GM10266 (cell line): ENCODE data around the gene SH2B2.
A peak's percentile ranks its signal among the peaks of the same experiment; 100 is the strongest.

Experiments
- DNase-seq: peaks from one replicate; pipeline ENCODE4 v3.0.0; 2012; ENCODE audit errors: extremely low spot score
- TF ChIP-seq, protein P1 (sequence below): IDR thresholded peaks from 2 replicates; pipeline ENCODE4 v1.5.1; 2012; ENCODE audit warnings: mild to moderate bottlenecking, low read depth; ENCODE audit not compliant: control insufficient read depth, insufficient read depth; ENCODE audit errors: missing control alignments

The SH2B2 gene

DNA sequence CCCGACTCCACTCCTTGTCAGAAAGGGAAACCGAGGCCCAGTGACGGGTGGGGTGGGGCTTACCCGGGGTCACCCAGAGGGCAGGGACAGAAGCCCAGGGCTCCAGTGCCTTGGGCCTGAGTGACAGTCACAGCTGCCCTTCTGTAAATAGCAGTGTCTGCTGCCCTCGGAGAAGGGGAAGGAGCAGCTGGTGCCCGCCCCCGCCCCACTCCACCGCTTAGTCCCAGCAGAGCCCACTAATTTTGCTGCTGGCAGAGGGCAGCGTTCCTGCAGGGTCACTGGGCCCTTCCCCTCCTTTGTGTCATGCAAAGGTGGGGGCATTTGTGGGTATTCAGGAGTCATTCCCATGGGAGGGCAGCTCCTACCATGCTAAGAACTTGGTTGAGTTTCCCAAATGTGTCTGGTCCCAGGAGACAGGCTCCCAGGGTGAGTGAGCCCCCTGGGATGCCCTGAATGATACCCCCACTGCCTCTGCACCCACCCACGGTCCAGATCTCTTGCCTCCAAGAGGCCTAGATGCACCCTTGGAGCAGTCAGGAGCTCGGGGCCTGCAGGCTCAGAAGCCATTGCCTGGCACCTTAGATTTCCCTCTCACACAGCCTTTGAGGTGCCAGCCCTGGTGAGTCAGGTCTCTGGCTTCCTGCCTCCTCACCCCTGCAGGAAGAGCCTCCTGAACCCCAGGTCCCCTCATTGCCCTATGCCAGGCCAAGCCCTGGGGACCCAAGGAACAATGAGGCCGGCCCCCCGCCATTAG, 17.2 kb downstream of the SH2B2 start:
- no peak for DNase-seq

GRCh38 chr7:102304668-102305067, 18.0 kb downstream of the SH2B2 start:
- TF ChIP-seq, protein P1, sequence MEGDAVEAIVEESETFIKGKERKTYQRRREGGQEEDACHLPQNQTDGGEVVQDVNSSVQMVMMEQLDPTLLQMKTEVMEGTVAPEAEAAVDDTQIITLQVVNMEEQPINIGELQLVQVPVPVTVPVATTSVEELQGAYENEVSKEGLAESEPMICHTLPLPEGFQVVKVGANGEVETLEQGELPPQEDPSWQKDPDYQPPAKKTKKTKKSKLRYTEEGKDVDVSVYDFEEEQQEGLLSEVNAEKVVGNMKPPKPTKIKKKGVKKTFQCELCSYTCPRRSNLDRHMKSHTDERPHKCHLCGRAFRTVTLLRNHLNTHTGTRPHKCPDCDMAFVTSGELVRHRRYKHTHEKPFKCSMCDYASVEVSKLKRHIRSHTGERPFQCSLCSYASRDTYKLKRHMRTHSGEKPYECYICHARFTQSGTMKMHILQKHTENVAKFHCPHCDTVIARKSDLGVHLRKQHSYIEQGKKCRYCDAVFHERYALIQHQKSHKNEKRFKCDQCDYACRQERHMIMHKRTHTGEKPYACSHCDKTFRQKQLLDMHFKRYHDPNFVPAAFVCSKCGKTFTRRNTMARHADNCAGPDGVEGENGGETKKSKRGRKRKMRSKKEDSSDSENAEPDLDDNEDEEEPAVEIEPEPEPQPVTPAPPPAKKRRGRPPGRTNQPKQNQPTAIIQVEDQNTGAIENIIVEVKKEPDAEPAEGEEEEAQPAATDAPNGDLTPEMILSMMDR = no peak
- no peak for DNase-seq

More for the DNA sequence above, 17.2 kb downstream of the SH2B2 start:
- TF ChIP-seq, protein P1 = no peak

DNA sequence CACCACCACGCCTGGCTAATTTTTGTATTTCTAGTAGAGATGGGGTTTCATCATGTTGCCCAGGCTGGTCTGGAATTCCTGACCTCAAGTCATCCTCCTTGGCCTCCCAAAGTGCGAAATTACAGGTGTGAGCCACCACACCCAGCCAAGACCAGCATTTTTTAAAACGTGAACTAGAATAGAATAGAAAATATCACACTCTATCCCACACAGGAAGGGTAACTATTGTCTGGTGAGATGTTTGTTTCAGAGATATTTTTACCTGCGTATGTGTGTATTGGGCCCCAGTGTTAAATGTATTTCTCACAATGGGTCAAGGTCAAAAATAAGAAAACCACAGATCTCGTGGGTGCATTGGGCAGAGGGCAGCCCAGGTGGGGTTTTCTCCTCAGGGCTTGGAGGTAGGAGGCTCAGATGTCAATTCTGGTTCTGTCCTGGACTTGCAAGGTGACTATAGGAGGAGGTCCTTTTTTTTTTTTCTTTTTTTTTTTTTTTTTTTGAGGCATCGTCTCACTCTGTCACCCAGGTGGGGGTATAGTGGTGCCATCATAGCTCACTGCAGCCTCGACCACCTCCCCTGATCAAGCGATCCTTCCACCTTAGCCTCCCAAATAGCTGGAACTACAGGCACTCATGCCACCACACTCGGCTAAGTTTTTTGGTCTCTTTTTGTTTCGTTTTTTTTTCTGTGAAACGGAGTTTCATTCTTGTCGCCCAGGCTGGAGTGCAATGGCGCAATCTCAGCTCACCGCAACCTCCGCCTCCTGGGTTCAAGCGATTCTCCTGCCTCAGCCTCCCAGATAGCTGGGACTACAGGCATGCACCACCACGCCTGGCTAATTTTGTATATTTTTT, 19.0 kb downstream of the SH2B2 start:
- TF ChIP-seq, protein P1 = no peak

DNA sequence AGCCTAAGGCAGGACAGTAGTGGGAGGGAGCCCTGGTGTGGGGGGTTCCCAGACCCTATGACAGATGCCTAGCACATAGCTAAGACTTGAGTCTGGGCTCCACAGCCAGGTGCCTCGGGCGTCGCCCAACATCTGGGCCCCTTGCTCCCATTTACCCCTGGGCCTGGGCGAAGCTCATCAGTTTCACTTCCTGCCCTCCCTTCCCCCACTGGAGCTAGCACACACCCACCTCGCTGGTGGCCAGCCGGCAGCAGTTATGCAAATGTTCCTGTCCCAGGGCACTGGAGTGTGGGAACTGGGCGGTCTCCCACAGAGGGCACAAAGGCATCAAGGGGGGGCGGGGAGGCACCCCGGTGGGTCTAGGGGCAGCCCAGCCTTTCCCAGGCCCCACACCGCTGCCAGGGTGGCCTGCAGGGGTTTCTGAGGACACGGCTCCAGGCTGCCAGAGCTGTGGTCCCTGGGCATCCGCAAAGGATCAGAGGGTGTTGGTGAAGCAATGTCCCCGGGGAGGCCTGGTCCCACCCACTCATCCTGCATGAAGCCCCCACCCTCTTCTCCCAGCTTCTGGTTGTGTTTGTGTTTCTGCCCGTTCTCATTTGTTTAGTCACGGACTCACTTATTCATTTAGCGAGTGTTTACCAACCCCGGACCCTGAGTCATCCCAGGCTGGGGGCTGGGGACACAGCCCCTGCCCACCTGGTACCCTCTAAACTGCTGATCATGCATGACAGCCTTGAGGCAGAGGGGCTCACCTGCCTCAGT, 20.4 kb downstream of the SH2B2 start:
- TF ChIP-seq, protein P1 = no peak
- peak; percentile 81 for DNase-seq

More for the DNA sequence above, 19.0 kb downstream of the SH2B2 start:
- DNase-seq = no peak

DNA sequence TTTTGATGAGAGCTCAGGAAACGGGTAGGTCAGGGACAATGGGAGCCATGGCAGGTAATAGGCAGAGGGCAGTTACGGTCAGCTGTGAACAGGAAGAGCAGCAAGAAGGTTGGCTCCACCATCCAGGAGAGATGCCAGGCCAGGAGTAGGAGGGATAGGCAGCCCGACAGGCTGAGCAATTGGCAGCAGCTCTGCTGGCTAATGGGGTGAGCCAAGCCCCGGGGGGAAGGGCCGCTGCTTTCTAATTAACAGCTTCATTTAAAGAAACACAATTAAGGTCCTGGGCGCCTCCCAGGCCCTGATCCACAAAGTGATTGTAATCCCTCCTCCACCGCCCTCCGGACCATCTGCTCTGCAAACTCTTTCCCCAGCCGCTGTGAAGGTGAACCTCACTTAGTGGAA, 23.7 kb downstream of the SH2B2 start:
- TF ChIP-seq, protein P1 = no peak
- DNase-seq = no peak

DNA sequence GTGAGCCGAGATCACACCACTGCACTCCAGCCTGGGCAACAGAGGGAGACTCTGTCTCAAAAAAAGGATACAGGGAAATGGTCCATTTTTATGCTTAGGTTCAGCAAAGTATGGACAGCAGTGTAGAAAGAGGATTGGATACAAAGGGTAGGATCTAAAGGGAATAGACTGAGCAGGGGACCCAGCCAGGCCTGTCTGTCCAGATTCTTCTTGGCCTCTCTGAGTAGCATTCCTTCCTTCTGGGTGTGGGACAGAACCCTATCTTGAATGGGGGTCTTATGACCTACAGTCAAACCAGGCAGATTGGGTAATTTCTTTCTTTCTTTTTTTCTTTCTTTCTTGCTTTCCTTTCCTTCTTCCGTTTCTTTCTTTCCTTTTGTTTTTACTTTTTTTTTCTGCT, 25.6 kb downstream of the SH2B2 start:
- DNase-seq = no peak
- TF ChIP-seq, protein P1 = no peak
